SK-N-SH (cell line): Measurements from ENCODE around the gene RAPGEF1. TPM values are rescaled to one million over a fixed set of nuclear protein-coding genes. Genes with fewer than 3 reads are reported as not detected.

Experiments used
- CTCF ChIA-PET: fragments of 300-600, 350-600 bp; formaldehyde crosslinking; extraction: SDS; loops from one replicate; lab custom pipeline; 2021; lab: Yijun Ruan, JAX
- POLR2A ChIA-PET: fragments of 350-600 bp; sonication (Branson Sonifier 250); formaldehyde crosslinking; extraction: SDS; loops from one replicate; lab custom pipeline; 2020; ENCODE audit warnings: antibody characterized with exemption, inconsistent platforms; lab: Yijun Ruan, JAX
- DNase-seq: peaks from one replicate; pipeline ENCODE4 v3.0.0; 2012
- H2AFZ ChIP-seq: fragments of 200-600 bp; sonication (generic); 2 replicates; pipeline ENCODE4 v1.8.1; 2016; ENCODE audit warnings: antibody characterized with exemption, mild to moderate bottlenecking, low read depth
- H3F3A ChIP-seq: fragments of 200-600 bp; sonication (generic); replicated peaks from 2 replicates; pipeline ENCODE3; 2016; ENCODE audit warnings: antibody characterized with exemption, mild to moderate bottlenecking; ENCODE audit not compliant: insufficient read depth
- H3K27ac ChIP-seq, 2 experiments: fragments of 200-500 bp in 1 of 2; fragments of 200-600 bp in 1 of 2; sonication (Bioruptor generic) in 1 of 2; sonication (generic), shearing (Covaris generic) in 1 of 2; 2 replicates each; pipeline versions ENCODE4 v1.5.1 to v1.6.1; 2014 to 2016; ENCODE audit warnings: low read depth in 2 of 2, inconsistent platforms in 1 of 2, low read length in 1 of 2, mild to moderate bottlenecking in 1 of 2, mixed read lengths in 1 of 2
- H3K27me3 ChIP-seq: fragments of 200-600 bp; sonication (generic), shearing (Covaris generic); 2 replicates; pipeline ENCODE4 v1.6.1; 2016; ENCODE audit warnings: mixed run types; ENCODE audit not compliant: insufficient read depth
- H3K36me3 ChIP-seq, 2 experiments: fragments of 200-500 bp in 1 of 2; fragments of 200-600 bp in 1 of 2; sonication (Bioruptor generic) in 1 of 2; sonication (generic) in 1 of 2; replicated peaks in 1 of 2; 2 replicates each; pipeline versions ENCODE3 to v1.5.1; 2014 to 2016; ENCODE audit warnings: low read length in 1 of 2, mild to moderate bottlenecking in 1 of 2; ENCODE audit not compliant: insufficient read depth in 2 of 2, control insufficient read depth in 1 of 2
- H3K4me1 ChIP-seq, 2 experiments: fragments of 200-500 bp in 1 of 2; fragments of 200-600 bp in 1 of 2; sonication (Bioruptor generic) in 1 of 2; sonication (generic), shearing (Covaris generic) in 1 of 2; 2 replicates each; pipeline versions ENCODE4 v1.5.1 to v1.6.1; 2014 to 2016; ENCODE audit warnings: low read depth in 1 of 2, low read length in 1 of 2, mixed run types in 1 of 2; ENCODE audit not compliant: insufficient read depth in 2 of 2, control insufficient read depth in 1 of 2
- H3K4me2 ChIP-seq: fragments of 200-600 bp; sonication (generic), shearing (Covaris generic); 2 replicates; pipeline ENCODE4 v1.6.1; 2017; ENCODE audit warnings: mixed run types
- H3K4me3 ChIP-seq, 2 experiments: fragments of 200-500 bp in 1 of 2; fragments of 200-600 bp in 1 of 2; sonication (Bioruptor generic) in 1 of 2; sonication (generic), shearing (Covaris generic) in 1 of 2; 2 replicates each; pipeline versions ENCODE4 v1.5.1 to v1.8.1; 2014 to 2016; ENCODE audit warnings: low read depth in 2 of 2, inconsistent platforms in 1 of 2, low read length in 1 of 2, mild to moderate bottlenecking in 1 of 2, mixed read lengths in 1 of 2, moderate library complexity in 1 of 2
- H3K79me2 ChIP-seq: fragments of 200-600 bp; sonication (generic); 2 replicates; pipeline ENCODE4 v1.8.1; 2017; ENCODE audit warnings: mild to moderate bottlenecking; ENCODE audit not compliant: insufficient read depth
- H3K9ac ChIP-seq: fragments of 200-600 bp; sonication (generic); 2 replicates; pipeline ENCODE4 v1.6.1; 2017; ENCODE audit warnings: mixed run types
- H3K9me2 ChIP-seq: fragments of 200-600 bp; sonication (generic); 2 replicates; pipeline ENCODE4 v1.6.1; 2017; ENCODE audit warnings: mixed run types
- H3K9me3 ChIP-seq: fragments of 200-600 bp; sonication (generic); 2 replicates; pipeline ENCODE4 v1.6.1; 2017; ENCODE audit warnings: mixed run types, mild to moderate bottlenecking, moderate library complexity
- H4K20me1 ChIP-seq: fragments of 200-600 bp; sonication (generic); 2 replicates; pipeline ENCODE4 v1.6.1; 2017; ENCODE audit warnings: mild to moderate bottlenecking, mixed run types; ENCODE audit not compliant: insufficient read depth
- CHD2 ChIP-seq: fragments of 150-350 bp; IDR thresholded peaks from 2 replicates; pipeline ENCODE4 v1.6.1; 2018; ENCODE audit warnings: low read length; ENCODE audit not compliant: partially characterized antibody
- ELF1 ChIP-seq: IDR thresholded peaks from 2 replicates; pipeline ENCODE4 v1.4.0; 2012
- GABPA ChIP-seq: IDR thresholded peaks from 2 replicates; pipeline ENCODE4 v1.4.0; 2012; ENCODE audit warnings: low read depth, mild to moderate bottlenecking
- MEF2A ChIP-seq: IDR thresholded peaks from 2 replicates; pipeline ENCODE4 v1.4.0; 2012; ENCODE audit warnings: low read depth, borderline replicate concordance
- NRF1 ChIP-seq: IDR thresholded peaks from 2 replicates; pipeline ENCODE4 v1.6.1; 2012; ENCODE audit warnings: low read depth, mild to moderate bottlenecking, low read length
- POLR2AphosphoS5 ChIP-seq: IDR thresholded peaks from 2 replicates; pipeline ENCODE4 v1.6.1; 2012; ENCODE audit warnings: low read depth, low read length
- RAD21 ChIP-seq: IDR thresholded peaks from 2 replicates; pipeline ENCODE4 v1.6.1; 2012; ENCODE audit warnings: mild to moderate bottlenecking, low read length
- RFX5 ChIP-seq: IDR thresholded peaks from 2 replicates; pipeline ENCODE4 v1.6.1; 2012; ENCODE audit warnings: mild to moderate bottlenecking, improper control_type of control experiment, low read length
- SIN3A ChIP-seq: IDR thresholded peaks from 2 replicates; pipeline ENCODE4 v1.6.1; 2012; ENCODE audit warnings: low read depth, mild to moderate bottlenecking, low read length, moderate library complexity, borderline replicate concordance
- TAF1 ChIP-seq: IDR thresholded peaks from 2 replicates; pipeline ENCODE4 v1.6.1; 2012; ENCODE audit warnings: low read depth, mild to moderate bottlenecking, low read length, moderate library complexity, borderline replicate concordance
- YY1 ChIP-seq: IDR thresholded peaks from 2 replicates; pipeline ENCODE4 v1.4.0; 2012; ENCODE audit warnings: low read depth, mild to moderate bottlenecking
- whole genome bisulfite sequencing: methylation state at CpG from one replicate; pipeline ENCODE4 v1.1.6; 2017; ENCODE audit warnings: low lambda C conversion rate; 5-methylcytosine and 5-hydroxymethylcytosine counted together
- polyA plus RNA-seq, 3 experiments: library from polyadenylated mRNA; depleted of rRNA; stranded (reverse); fragments of >200 nt; gene quantifications; 2 replicates each; pipeline ENCODE4 v1.2.3, GENCODE V29; 2012
- TF ChIP-seq, protein P1 (sequence below): IDR thresholded peaks from 2 replicates; pipeline ENCODE4 v1.4.0; 2012; ENCODE audit warnings: low read depth
- TF ChIP-seq, protein P2 (sequence below): fragments of 200-600 bp; sonication (generic); IDR thresholded peaks from 2 replicates; pipeline ENCODE4 v1.6.1; 2017; ENCODE audit warnings: antibody characterized with exemption, mild to moderate bottlenecking, moderate library complexity

The RAPGEF1 gene
- polyA plus RNA-seq, 1 of the 3 experiments (the other 2 are of a cell fraction): 26.2 TPM

DNA sequence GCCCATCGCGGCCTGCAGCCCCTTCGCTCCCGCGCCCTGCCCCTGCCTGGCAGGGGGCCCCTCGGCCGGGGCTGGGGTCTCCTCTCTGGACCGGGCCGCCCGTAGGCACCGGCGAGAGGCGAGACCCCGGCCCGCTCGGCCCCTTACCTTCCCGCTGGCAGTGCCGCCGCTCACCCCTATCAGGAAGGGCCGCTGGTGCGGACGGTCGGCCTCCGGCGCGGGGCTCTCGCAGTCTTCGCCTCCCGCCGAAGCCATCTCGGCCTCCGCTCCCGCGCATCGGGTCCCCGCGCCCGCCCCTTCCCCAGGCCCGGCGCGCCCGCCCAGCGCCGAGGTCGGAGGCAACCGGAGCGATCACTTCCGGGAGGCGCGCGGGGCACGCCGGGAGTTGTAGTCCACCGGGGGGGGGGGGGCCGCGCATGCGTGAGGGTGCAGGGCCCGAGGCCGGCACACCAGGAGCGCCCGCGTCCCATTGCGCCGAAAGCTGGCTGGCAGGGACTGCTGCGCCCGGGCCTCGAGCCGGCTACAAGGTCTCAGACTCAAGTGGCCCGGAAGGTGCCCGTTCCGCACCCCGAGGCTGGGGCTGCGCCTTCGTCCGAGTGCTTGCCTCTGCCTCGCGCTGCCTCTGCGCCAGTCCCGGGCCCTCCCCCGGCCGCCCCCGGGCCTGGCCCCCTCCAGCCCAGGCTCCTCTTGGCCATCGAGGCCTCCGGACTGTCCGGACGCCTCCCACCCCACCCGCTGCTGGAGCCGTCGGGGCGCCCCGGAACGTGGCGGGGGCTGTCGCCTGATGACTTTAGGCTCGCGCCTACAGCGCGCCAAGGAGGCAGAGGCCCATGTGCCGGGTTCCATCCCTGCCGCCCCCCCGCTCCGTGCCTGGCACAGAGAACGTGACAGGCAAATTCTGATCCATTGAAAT is 208.7 kb downstream of the RAPGEF1 start, which contains the start of gene UCK1:
Gene UCK1 (minus strand): TSS at position 344 of the 913 bp plus-strand sequence. CDS start 89 bp downstream, at position 255.
- Histone ChIP-seq H3K4me1 (peaks cover 0 to 12% of the 10 kb centered on the region in 2 experiments; a peak in 1 of 4 replicates), H3K27ac (peak within 1 kb of the TSS in 1 of 2 experiments; percentile 58; a peak in 1 of 4 replicates), H3K79me2 (peaks cover 16% of the 10 kb centered on the region; the same call in 1 of the 2 replicates), H2AFZ (peak within 1 kb of the TSS; percentile 81; the same call in 1 of the 2 replicates), H3K36me3 (peaks cover 5 to 20% of the 10 kb centered on the region in 2 experiments), H3K4me3 (peak within 1 kb of the TSS; percentile 70 to 83), H3K9ac (peak within 1 kb of the TSS; percentile 80), H3K4me2 (peak within 1 kb of the TSS; percentile 98), H4K20me1 (no peaks in the 10 kb centered on the region), H3K9me2 (no peaks in the 10 kb centered on the region), H3K9me3 (no peaks in the 10 kb centered on the region), H3F3A (no peaks in the 10 kb centered on the region), H3K27me3 (no peaks in the 10 kb centered on the region)
- ChIA-PET POLR2A (interaction anchor here (0.6 to 1.0 kb wide), 3 partner anchors 48 to 212 kb away, joined by 3 to 4 read pairs (median 3); no protein-coding TSS in a partner anchor), CTCF (interaction anchor here (1.1 to 2.1 kb wide), 2 partner anchors 15 to 195 kb away, joined by 3 to 8 read pairs; partner anchors contain the start of gene PRRT1B)
- peak; percentile 100 for DNase-seq
- 60% methylated on average over 17 of the region's 103 CpGs for WGBS
- TF ChIP-seq TAF1 (peak; percentile 67; the same call in 1 of the 2 replicates), RAD21 (no peak), CHD2 (peak; percentile 82), YY1 (no peak), ELF1 (no peak), NRF1 (peak; percentile 78), GABPA (peak; percentile 83), RFX5 (no peak), POLR2AphosphoS5 (peak; percentile 61)

DNA sequence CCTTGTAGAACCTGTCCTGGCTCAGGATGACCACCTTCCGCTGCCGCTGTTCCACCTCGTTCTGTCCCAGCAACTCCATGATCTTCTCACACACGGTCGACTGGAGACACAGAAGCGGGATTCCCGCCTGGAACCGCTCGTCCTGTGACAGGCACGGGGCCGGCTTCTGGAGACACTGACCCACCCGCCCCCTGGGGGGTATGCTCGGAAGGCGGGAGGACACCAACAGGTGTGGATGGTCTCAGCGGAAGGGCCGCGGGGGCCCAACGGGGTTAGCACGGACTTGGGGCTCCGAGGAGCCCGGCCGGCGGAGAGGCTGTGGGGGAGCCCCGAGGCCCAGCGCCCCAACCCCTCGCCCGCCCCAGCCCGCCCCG is 209.3 kb downstream of the RAPGEF1 start:
- peak; percentile 84 for DNase-seq
- Histone ChIP-seq H3K9me2 (no peaks in the 10 kb centered on the region), H3K79me2 (peaks cover 16% of the 10 kb centered on the region; the same call in 1 of the 2 replicates), H4K20me1 (no peaks in the 10 kb centered on the region), H3K4me1 (peaks cover 0 to 12% of the 10 kb centered on the region in 2 experiments; a peak in 1 of 4 replicates), H3K9ac (peak overlapping the region; percentile 80), H3F3A (no peaks in the 10 kb centered on the region), H3K27me3 (no peaks in the 10 kb centered on the region), H2AFZ (peak overlapping the region; percentile 59; the same call in 1 of the 2 replicates), H3K36me3 (peaks cover 5 to 25% of the 10 kb centered on the region in 2 experiments), H3K27ac (no peak overlapping the region; a peak in 1 of 4 replicates), H3K4me3 (peak overlapping the region; percentile 70 to 83), H3K4me2 (peak overlapping the region; percentile 98), H3K9me3 (no peaks in the 10 kb centered on the region)
- CTCF ChIA-PET: interaction anchor here (1.1 to 2.1 kb wide), 2 partner anchors 16 to 194 kb away, joined by 3 to 8 read pairs; partner anchors contain the start of gene PRRT1B
- TF ChIP-seq, protein P1, sequence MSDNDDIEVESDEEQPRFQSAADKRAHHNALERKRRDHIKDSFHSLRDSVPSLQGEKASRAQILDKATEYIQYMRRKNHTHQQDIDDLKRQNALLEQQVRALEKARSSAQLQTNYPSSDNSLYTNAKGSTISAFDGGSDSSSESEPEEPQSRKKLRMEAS: 0 out of 2 replicates have a peak, but pooled peaks have one; percentile 36
- TF ChIP-seq SIN3A (peak; percentile 41; the same call in 1 of the 2 replicates), RAD21 (0 out of 2 replicates have a peak, but pooled peaks have one; percentile 9), MEF2A (no peak)
- TF ChIP-seq, protein P2, sequence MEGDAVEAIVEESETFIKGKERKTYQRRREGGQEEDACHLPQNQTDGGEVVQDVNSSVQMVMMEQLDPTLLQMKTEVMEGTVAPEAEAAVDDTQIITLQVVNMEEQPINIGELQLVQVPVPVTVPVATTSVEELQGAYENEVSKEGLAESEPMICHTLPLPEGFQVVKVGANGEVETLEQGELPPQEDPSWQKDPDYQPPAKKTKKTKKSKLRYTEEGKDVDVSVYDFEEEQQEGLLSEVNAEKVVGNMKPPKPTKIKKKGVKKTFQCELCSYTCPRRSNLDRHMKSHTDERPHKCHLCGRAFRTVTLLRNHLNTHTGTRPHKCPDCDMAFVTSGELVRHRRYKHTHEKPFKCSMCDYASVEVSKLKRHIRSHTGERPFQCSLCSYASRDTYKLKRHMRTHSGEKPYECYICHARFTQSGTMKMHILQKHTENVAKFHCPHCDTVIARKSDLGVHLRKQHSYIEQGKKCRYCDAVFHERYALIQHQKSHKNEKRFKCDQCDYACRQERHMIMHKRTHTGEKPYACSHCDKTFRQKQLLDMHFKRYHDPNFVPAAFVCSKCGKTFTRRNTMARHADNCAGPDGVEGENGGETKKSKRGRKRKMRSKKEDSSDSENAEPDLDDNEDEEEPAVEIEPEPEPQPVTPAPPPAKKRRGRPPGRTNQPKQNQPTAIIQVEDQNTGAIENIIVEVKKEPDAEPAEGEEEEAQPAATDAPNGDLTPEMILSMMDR: peak; percentile 38; the same call in 1 of the 2 replicates
- POLR2A ChIA-PET: interaction anchor here (1.0 kb wide), 1 partner anchor 49 kb away, joined by 3 read pairs; no protein-coding TSS in a partner anchor
- WGBS: 6% methylated on average over 13 of the region's 29 CpGs
